ENCODE data around the gene RAB30.

The RAB30 gene

DNA sequence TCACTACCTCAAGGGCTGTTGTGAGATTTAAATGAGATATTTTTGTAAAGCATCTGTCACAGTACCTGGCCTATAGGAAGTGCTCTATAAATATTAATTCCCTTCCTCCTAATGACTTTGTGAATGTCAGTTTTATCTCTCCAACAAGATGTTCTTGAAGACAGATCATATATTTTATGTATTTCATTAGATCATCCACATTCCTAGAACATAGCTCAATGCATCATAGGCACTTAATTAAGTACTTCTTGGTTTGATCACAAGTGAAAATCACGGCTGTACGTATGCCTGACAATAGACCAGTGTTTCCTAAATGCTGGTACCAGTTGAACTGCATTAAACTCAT, 49.9 kb downstream of the RAB30 start:
- TF ChIP-seq, protein P1, sequence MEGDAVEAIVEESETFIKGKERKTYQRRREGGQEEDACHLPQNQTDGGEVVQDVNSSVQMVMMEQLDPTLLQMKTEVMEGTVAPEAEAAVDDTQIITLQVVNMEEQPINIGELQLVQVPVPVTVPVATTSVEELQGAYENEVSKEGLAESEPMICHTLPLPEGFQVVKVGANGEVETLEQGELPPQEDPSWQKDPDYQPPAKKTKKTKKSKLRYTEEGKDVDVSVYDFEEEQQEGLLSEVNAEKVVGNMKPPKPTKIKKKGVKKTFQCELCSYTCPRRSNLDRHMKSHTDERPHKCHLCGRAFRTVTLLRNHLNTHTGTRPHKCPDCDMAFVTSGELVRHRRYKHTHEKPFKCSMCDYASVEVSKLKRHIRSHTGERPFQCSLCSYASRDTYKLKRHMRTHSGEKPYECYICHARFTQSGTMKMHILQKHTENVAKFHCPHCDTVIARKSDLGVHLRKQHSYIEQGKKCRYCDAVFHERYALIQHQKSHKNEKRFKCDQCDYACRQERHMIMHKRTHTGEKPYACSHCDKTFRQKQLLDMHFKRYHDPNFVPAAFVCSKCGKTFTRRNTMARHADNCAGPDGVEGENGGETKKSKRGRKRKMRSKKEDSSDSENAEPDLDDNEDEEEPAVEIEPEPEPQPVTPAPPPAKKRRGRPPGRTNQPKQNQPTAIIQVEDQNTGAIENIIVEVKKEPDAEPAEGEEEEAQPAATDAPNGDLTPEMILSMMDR (IDR thresholded peaks at IDR 0.05; ENCODE audit: insufficient read depth, low read length, poor library complexity, severe bottlenecking), result no peak
- H3K27me3 ChIP-seq (replicated peaks; ENCODE audit: control insufficient read depth, insufficient read depth, low read length), result no peaks in the 10 kb centered on the region
- no peak for DNase-seq (ENCODE audit: extremely low read depth, insufficient read length)
- H3K36me3 ChIP-seq (ENCODE audit: control insufficient read depth, insufficient read depth, low read length), result no peaks in the 10 kb centered on the region; the same call in none of the 2 replicates
- no peak overlapping the region for H3K4me3 ChIP-seq (replicated peaks; ENCODE audit: low read depth, low read length)

DNA sequence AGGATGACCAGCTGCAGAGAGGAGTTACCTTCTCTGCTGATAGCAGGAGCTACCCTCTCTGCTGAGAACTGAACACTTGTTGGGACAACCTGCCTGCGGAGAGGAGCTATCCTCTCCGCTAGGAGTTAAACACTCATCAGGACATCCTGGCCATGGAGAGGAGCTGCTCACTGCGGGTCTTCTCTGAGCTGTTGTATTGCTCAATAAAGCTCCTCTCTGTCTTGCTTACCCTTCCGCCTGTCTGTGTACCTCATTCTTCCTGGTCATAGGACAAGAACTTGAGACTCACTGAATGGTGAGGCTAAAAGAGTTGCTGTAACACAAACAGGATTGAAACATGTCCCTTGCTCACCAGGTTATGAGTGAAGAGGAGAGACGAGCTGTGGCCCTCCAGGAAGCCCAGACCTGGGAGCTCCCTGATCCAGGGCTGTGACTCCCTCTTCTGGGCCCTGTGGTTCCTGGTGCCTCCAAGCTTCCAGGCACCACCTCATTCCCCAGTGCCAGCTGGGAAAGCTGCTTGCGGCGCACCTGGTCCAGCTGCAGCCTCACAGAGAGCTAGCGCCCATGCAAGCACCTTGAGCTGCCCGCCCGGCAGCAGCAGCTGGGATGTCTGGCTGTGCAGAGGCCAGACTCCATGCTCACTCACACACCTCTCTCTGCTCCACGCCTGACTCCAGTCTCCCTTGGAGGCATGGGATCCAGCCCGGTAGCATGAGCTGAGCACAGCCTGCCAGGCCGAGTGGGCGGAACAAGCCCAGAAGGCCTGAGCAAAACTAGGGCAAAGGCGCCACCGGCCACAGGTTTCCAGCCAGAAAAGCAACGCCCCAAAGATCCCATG, 50.5 kb downstream of the RAB30 start:
- Histone ChIP-seq H3K36me3 (ENCODE audit: control insufficient read depth, insufficient read depth, low read length) (no peaks in the 10 kb centered on the region; the same call in none of the 2 replicates), H3K4me3 (replicated peaks; ENCODE audit: low read depth, low read length) (no peak overlapping the region), H3K27me3 (replicated peaks; ENCODE audit: control insufficient read depth, insufficient read depth, low read length) (no peaks in the 10 kb centered on the region)
- TF ChIP-seq, protein P1 (IDR thresholded peaks at IDR 0.05; ENCODE audit: insufficient read depth, low read length, poor library complexity, severe bottlenecking), result no peak
- DNase-seq (ENCODE audit: extremely low read depth, insufficient read length), result no peak

DNA sequence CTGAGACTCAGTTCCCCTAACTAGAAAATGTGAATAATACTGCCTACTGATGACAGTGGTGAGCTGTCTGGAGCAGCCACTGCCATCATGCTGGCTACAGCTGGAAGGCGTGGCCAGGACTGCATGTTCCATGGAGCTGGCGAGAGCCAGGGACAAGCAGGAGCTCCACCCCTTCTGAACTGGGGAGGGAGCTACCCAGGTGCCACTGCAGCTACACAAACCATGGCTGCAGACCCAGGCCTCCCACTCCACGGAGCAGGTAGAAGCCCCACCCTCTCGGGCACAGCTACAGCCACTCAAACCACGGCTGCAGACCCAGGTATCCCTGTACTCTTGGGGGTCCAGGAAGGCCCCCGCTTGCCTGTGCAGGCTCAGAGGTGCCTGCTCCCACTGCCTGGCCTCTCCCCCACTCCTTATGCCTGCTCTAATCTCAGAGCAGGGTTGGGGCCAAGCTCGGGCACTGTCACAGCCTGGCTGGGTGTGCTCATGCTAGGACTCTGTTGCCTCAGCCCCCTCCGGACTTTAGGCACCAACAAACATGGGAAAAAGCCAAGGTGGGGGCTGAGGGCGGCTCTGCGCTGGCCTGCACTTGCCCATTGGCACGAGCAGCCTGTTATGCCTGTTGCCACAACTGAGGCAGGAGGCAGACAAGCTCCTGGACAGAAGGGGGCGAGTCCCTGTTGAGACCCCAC, 51.7 kb downstream of the RAB30 start:
- TF ChIP-seq, protein P1 (IDR thresholded peaks at IDR 0.05; ENCODE audit: insufficient read depth, low read length, poor library complexity, severe bottlenecking), result no peak
- DNase-seq (ENCODE audit: extremely low read depth, insufficient read length), result no peak
- H3K27me3 ChIP-seq (replicated peaks; ENCODE audit: control insufficient read depth, insufficient read depth, low read length), result no peaks in the 10 kb centered on the region
- no peaks in the 10 kb centered on the region; the same call in none of the 2 replicates for H3K36me3 ChIP-seq (ENCODE audit: control insufficient read depth, insufficient read depth, low read length)
- no peak overlapping the region for H3K4me3 ChIP-seq (replicated peaks; ENCODE audit: low read depth, low read length)

DNA sequence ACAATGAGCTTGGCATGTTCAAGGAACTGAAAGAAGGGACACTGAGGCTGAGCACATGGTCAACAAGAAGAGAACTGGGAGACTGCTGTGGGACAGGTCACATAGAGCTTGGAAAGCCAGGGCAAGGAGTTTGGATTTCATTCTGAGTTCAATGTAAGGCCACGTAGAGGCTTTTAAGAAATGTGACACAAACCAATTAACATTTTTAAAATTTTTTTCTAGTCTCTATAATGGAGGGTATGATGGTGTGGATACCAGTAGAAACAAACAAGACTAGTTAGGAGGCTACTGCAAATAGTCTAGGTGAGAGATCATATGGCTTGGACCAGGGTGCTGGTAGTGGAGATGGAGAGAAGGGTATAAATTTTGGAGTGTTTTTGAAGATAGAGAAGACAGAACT, 56.7 kb downstream of the RAB30 start:
- DNase-seq (ENCODE audit: extremely low read depth, insufficient read length), result no peak
- TF ChIP-seq, protein P1 (IDR thresholded peaks at IDR 0.05; ENCODE audit: insufficient read depth, low read length, poor library complexity, severe bottlenecking), result no peak

DNA sequence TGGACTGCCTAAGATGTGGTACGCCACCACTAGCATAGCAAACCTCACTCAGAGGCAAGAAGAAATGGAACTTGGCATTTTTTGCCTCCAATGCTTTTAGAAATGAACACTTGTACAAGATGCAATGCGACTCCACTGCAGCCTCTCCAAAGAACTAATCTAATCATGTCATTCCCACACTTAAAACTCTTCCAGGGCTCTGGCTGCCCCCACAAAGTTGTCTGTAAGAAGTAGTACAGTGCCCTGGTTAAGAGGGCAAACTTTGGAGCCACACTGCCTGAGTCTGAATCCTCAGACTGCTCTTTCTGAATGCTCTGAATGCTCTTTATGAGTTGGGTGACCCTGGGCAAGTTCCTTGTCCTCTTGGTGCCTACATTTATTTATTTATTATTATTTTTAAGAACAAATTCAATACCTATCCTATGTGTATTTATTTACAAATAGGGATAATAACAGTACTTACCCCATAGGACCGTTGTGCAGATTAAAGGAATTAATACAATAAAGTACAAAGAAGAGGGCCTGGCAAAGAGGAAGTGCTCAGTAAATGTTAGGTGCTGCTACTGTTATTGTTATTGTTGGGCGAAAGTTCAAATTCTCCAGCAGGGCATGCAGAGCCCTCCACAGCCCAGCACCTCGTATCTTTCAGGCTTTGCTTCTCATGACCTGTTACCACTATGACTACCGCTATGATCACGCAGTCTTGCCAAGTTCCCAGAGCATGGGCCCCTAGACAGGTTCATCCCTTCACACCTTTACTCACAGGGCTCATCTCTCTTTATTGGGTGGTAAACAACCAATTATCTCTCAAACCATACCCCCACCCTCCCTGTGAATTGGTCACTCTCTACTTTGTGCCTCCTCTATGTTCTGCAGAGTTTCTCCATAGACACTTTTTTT, 59.3 kb downstream of the RAB30 start:
- Histone ChIP-seq H3K36me3 (ENCODE audit: control insufficient read depth, insufficient read depth, low read length) (no peaks in the 10 kb centered on the region), H3K27me3 (replicated peaks; ENCODE audit: control insufficient read depth, insufficient read depth, low read length) (no peaks in the 10 kb centered on the region), H3K4me3 (replicated peaks; ENCODE audit: low read depth, low read length) (no peak overlapping the region)
- TF ChIP-seq, protein P1 (IDR thresholded peaks at IDR 0.05; ENCODE audit: insufficient read depth, low read length, poor library complexity, severe bottlenecking), result no peak
- DNase-seq (ENCODE audit: extremely low read depth, insufficient read length), result no peak

More for the DNA sequence above, 56.7 kb downstream of the RAB30 start:
- Histone ChIP-seq H3K4me3 (replicated peaks; ENCODE audit: low read depth, low read length) (no peak overlapping the region), H3K36me3 (ENCODE audit: control insufficient read depth, insufficient read depth, low read length) (no peaks in the 10 kb centered on the region), H3K27me3 (replicated peaks; ENCODE audit: control insufficient read depth, insufficient read depth, low read length) (no peaks in the 10 kb centered on the region)

All from GM06990 (cell line).